Measurements from ENCODE around the gene ETHE1. TPM values are rescaled to one million over a fixed set of nuclear protein-coding genes. Genes with fewer than 3 reads are reported as not detected.

ETHE1 gene
- total RNA-seq, 1 donor from 2014 or later, result 183 TPM

- DNase-seq (ENCODE audit: low read depth), result no peak
- FAIRE-seq, result no peak
- Histone ChIP-seq H3K27me3 (ENCODE audit: control insufficient read depth, insufficient read depth, low read length) (no peaks in the 10 kb centered on the region), H3K36me3 (ENCODE audit: control insufficient read depth, insufficient read depth, low read length) (peaks cover 17% of the 10 kb centered on the region), H3K4me3 (ENCODE audit: low read depth, low read length) (no peak overlapping the region)
- no peak for TF ChIP-seq CTCF (IDR thresholded peaks at IDR 0.05; ENCODE audit: insufficient read depth, low read length, severe bottlenecking)
These were observed 15.7 kb downstream of the ETHE1 start for GRCh38 chr19:43511324-43511723.

GRCh38 chr19:43510713-43511112 lies 16.3 kb downstream of the ETHE1 start:
- TF ChIP-seq CTCF (IDR thresholded peaks at IDR 0.05; ENCODE audit: insufficient read depth, low read length, severe bottlenecking), result no peak
- Histone ChIP-seq H3K4me3 (ENCODE audit: low read depth, low read length) (no peak overlapping the region), H3K36me3 (ENCODE audit: control insufficient read depth, insufficient read depth, low read length) (peaks cover 17% of the 10 kb centered on the region), H3K27me3 (ENCODE audit: control insufficient read depth, insufficient read depth, low read length) (no peaks in the 10 kb centered on the region)
- DNase-seq (ENCODE audit: low read depth) (no peak), FAIRE-seq (no peak)

GRCh38 chr19:43507880-43508279 lies 19.1 kb downstream of the ETHE1 start:
- H3K4me3 ChIP-seq (ENCODE audit: low read depth, low read length), result no peak overlapping the region
- FAIRE-seq (no peak), DNase-seq (ENCODE audit: low read depth) (no peak)
- no peak for TF ChIP-seq CTCF (IDR thresholded peaks at IDR 0.05; ENCODE audit: insufficient read depth, low read length, severe bottlenecking)
- no peaks in the 10 kb centered on the region for H3K27me3 ChIP-seq (ENCODE audit: control insufficient read depth, insufficient read depth, low read length)
- H3K36me3 ChIP-seq (ENCODE audit: control insufficient read depth, insufficient read depth, low read length), result peaks cover 17% of the 10 kb centered on the region

GRCh38 chr19:43506629-43507028 lies 20.4 kb downstream of the ETHE1 start:
- Histone ChIP-seq H3K4me3 (ENCODE audit: low read depth, low read length) (no peak overlapping the region), H3K27me3 (ENCODE audit: control insufficient read depth, insufficient read depth, low read length) (no peaks in the 10 kb centered on the region), H3K36me3 (ENCODE audit: control insufficient read depth, insufficient read depth, low read length) (peaks cover 22% of the 10 kb centered on the region)
- no peak for TF ChIP-seq CTCF (IDR thresholded peaks at IDR 0.05; ENCODE audit: insufficient read depth, low read length, severe bottlenecking)
- FAIRE-seq, result no peak
- DNase-seq (ENCODE audit: low read depth), result no peak

GRCh38 chr19:43505941-43506340 lies 21.1 kb downstream of the ETHE1 start:
- H3K4me3 ChIP-seq (ENCODE audit: low read depth, low read length), result no peak overlapping the region
- H3K36me3 ChIP-seq (ENCODE audit: control insufficient read depth, insufficient read depth, low read length), result peaks cover 22% of the 10 kb centered on the region
- no peak for DNase-seq (ENCODE audit: low read depth)
- H3K27me3 ChIP-seq (ENCODE audit: control insufficient read depth, insufficient read depth, low read length), result no peaks in the 10 kb centered on the region
- FAIRE-seq, result no peak
- no peak for TF ChIP-seq CTCF (IDR thresholded peaks at IDR 0.05; ENCODE audit: insufficient read depth, low read length, severe bottlenecking)

DNA sequence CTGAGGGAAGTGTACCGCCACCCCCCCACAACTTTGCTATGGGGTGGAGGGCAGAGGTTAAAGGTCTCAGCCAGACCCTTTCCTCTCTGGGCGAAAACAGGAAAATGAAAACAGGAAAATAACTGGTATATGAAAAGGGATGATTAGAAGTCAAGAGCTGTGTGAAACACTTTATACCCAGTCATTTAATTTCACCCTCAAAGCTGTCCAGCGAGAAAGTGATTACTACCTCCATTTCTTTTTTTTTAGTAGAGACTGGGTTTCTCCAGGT lies 21.9 kb downstream of the ETHE1 start:
- no peak for FAIRE-seq
- no peak for TF ChIP-seq CTCF (IDR thresholded peaks at IDR 0.05; ENCODE audit: insufficient read depth, low read length, severe bottlenecking)
- Histone ChIP-seq H3K4me3 (ENCODE audit: low read depth, low read length) (no peak overlapping the region), H3K27me3 (ENCODE audit: control insufficient read depth, insufficient read depth, low read length) (no peaks in the 10 kb centered on the region), H3K36me3 (ENCODE audit: control insufficient read depth, insufficient read depth, low read length) (peaks cover 18% of the 10 kb centered on the region)
- no peak for DNase-seq (ENCODE audit: low read depth)

All from bronchial epithelial cell (primary cell).